Stimulated activated naive B cell treated with anti-CD40 and anti-IgM and Interleukin-4, amounts not matched to agents 10 μg/mL and 1 μg/mL and 100 μg/mL, for 72 hours (primary cell): ENCODE data around the gene DEPDC5.

ENCODE experiments used
- ATAC-seq, 2 donors: fragments of 150-1000 bp; cut with Tn5 transposase; replicated peaks; 2 replicates each; pipeline ENCODE4 v1.10.0; 2021; ENCODE audit warnings: moderate library complexity in 1 of 2
- DNase-seq: peaks from one replicate; pipeline ENCODE4 v3.0.0; 2021
- H3K27ac Mint-ChIP-seq: one replicate; pipeline ENCODE4 v1.8.0; 2022; ENCODE audit warnings: mild to moderate bottlenecking, mixed read lengths
- H3K27me3 Mint-ChIP-seq, 2 donors: one replicate each; pipeline ENCODE4 v1.8.0; 2022; ENCODE audit warnings: mixed read lengths in 2 of 2
- H3K36me3 Mint-ChIP-seq, 2 donors: one replicate each; pipeline ENCODE4 v1.8.0; 2022; ENCODE audit warnings: mixed read lengths in 2 of 2, mild to moderate bottlenecking in 1 of 2
- H3K4me1 Mint-ChIP-seq, 2 donors: one replicate each; pipeline ENCODE4 v1.8.0; 2022; ENCODE audit warnings: mixed read lengths in 2 of 2, mild to moderate bottlenecking in 1 of 2
- H3K4me3 Mint-ChIP-seq, 2 donors: one replicate each; pipeline ENCODE4 v1.8.0; 2022; ENCODE audit warnings: mild to moderate bottlenecking in 2 of 2, mixed read lengths in 2 of 2, moderate library complexity in 1 of 2
- H3K9me3 Mint-ChIP-seq, 2 donors: one replicate each; pipeline ENCODE4 v1.8.0; 2022; ENCODE audit warnings: mixed read lengths in 2 of 2, mild to moderate bottlenecking in 1 of 2

DEPDC5 gene

GRCh38 chr22:31866918-31867317 lies 113.1 kb downstream of the DEPDC5 start:
- DNase-seq (no peak), ATAC-seq (no peak)
- H3K4me1 Mint-ChIP-seq = peaks cover 9 to 14% of the 10 kb centered on the region in 2 donors
- H3K9me3 Mint-ChIP-seq = no peaks in the 10 kb centered on the region
- no peak overlapping the region for H3K4me3 Mint-ChIP-seq
- H3K27me3 Mint-ChIP-seq = no peaks in the 10 kb centered on the region
- no peak overlapping the region for H3K27ac Mint-ChIP-seq
- H3K36me3 Mint-ChIP-seq = peaks cover 32 to 41% of the 10 kb centered on the region in 2 donors

GRCh38 chr22:31867386-31868153 lies 113.8 kb downstream of the DEPDC5 start:
- H3K36me3 Mint-ChIP-seq = peaks cover 38 to 44% of the 10 kb centered on the region in 2 donors
- peak overlapping the region; percentile 25 for H3K27ac Mint-ChIP-seq
- ATAC-seq = no peak
- no peaks in the 10 kb centered on the region for H3K9me3 Mint-ChIP-seq
- no peak overlapping the region for H3K4me3 Mint-ChIP-seq
- H3K27me3 Mint-ChIP-seq = no peaks in the 10 kb centered on the region
- no peak for DNase-seq
- peaks cover 9 to 15% of the 10 kb centered on the region in 2 donors for H3K4me1 Mint-ChIP-seq

GRCh38 chr22:31869739-31870138 lies 115.9 kb downstream of the DEPDC5 start:
- no peak overlapping the region for H3K4me3 Mint-ChIP-seq
- DNase-seq (no peak), ATAC-seq (no peak)
- no peak overlapping the region for H3K27ac Mint-ChIP-seq
- no peaks in the 10 kb centered on the region for H3K27me3 Mint-ChIP-seq
- H3K36me3 Mint-ChIP-seq = peaks cover 49 to 62% of the 10 kb centered on the region in 2 donors
- no peaks in the 10 kb centered on the region for H3K9me3 Mint-ChIP-seq
- H3K4me1 Mint-ChIP-seq = peaks cover 9 to 15% of the 10 kb centered on the region in 2 donors

GRCh38 chr22:31870890-31871289 lies 117.1 kb downstream of the DEPDC5 start:
- peaks cover 9 to 15% of the 10 kb centered on the region in 2 donors for H3K4me1 Mint-ChIP-seq
- H3K36me3 Mint-ChIP-seq = peaks cover 50 to 63% of the 10 kb centered on the region in 2 donors
- H3K9me3 Mint-ChIP-seq = no peaks in the 10 kb centered on the region
- no peak for DNase-seq
- H3K27ac Mint-ChIP-seq = peak overlapping the region; percentile 39
- no peak for ATAC-seq
- no peak overlapping the region for H3K4me3 Mint-ChIP-seq
- H3K27me3 Mint-ChIP-seq = no peaks in the 10 kb centered on the region

- Mint-ChIP-seq H3K9me3 (no peaks in the 10 kb centered on the region), H3K27ac (peak overlapping the region; percentile 39), H3K36me3 (peaks cover 51 to 61% of the 10 kb centered on the region in 2 donors), H3K4me3 (no peak overlapping the region), H3K4me1 (peaks cover 9 to 15% of the 10 kb centered on the region in 2 donors), H3K27me3 (no peaks in the 10 kb centered on the region)
- no peak for DNase-seq
- peak; percentile 86 to 95 for ATAC-seq
Observed at GRCh38 chr22:31871480-31871879, 117.7 kb downstream of the DEPDC5 start.

- H3K9me3 Mint-ChIP-seq = no peaks in the 10 kb centered on the region
- no peak overlapping the region for H3K27ac Mint-ChIP-seq
- ATAC-seq (no peak), DNase-seq (no peak)
- peaks cover 48 to 54% of the 10 kb centered on the region in 2 donors for H3K36me3 Mint-ChIP-seq
- H3K27me3 Mint-ChIP-seq = no peaks in the 10 kb centered on the region
- H3K4me3 Mint-ChIP-seq = no peak overlapping the region
- peaks cover 9 to 15% of the 10 kb centered on the region in 2 donors for H3K4me1 Mint-ChIP-seq
Observed at GRCh38 chr22:31872209-31872608, 118.4 kb downstream of the DEPDC5 start.

- peaks cover 7 to 15% of the 10 kb centered on the region in 2 donors for H3K4me1 Mint-ChIP-seq
- peaks cover 50 to 55% of the 10 kb centered on the region in 2 donors for H3K36me3 Mint-ChIP-seq
- ATAC-seq = no peak
- no peaks in the 10 kb centered on the region for H3K27me3 Mint-ChIP-seq
- no peak overlapping the region for H3K27ac Mint-ChIP-seq
- H3K4me3 Mint-ChIP-seq = no peak overlapping the region
- no peak for DNase-seq
- H3K9me3 Mint-ChIP-seq = no peaks in the 10 kb centered on the region
Observed at GRCh38 chr22:31874821-31875220, 121.0 kb downstream of the DEPDC5 start.

- no peaks in the 10 kb centered on the region for H3K9me3 Mint-ChIP-seq
- H3K27ac Mint-ChIP-seq = no peak overlapping the region
- DNase-seq (no peak), ATAC-seq (no peak)
- H3K27me3 Mint-ChIP-seq = no peaks in the 10 kb centered on the region
- peaks cover 4 to 7% of the 10 kb centered on the region in 2 donors for H3K4me1 Mint-ChIP-seq
- H3K36me3 Mint-ChIP-seq = peaks cover 44 to 53% of the 10 kb centered on the region in 2 donors
- H3K4me3 Mint-ChIP-seq = no peak overlapping the region
Observed at GRCh38 chr22:31876156-31876920, 122.5 kb downstream of the DEPDC5 start.

- no peak overlapping the region for H3K27ac Mint-ChIP-seq
- ATAC-seq = no peak
- peaks cover 0 to 3% of the 10 kb centered on the region in 2 donors for H3K4me1 Mint-ChIP-seq
- H3K4me3 Mint-ChIP-seq = no peak overlapping the region
- DNase-seq = no peak
- H3K36me3 Mint-ChIP-seq = peaks cover 40 to 45% of the 10 kb centered on the region in 2 donors
- no peaks in the 10 kb centered on the region for H3K9me3 Mint-ChIP-seq
- H3K27me3 Mint-ChIP-seq = no peaks in the 10 kb centered on the region
Observed at GRCh38 chr22:31879585-31879984, 125.8 kb downstream of the DEPDC5 start.

GRCh38 chr22:31881200-31881599 lies 127.4 kb downstream of the DEPDC5 start:
- DNase-seq (no peak), ATAC-seq (no peak)
- Mint-ChIP-seq H3K36me3 (peaks cover 47 to 49% of the 10 kb centered on the region in 2 donors), H3K27me3 (no peaks in the 10 kb centered on the region), H3K4me3 (no peak overlapping the region), H3K27ac (no peak overlapping the region), H3K4me1 (peaks cover 0 to 3% of the 10 kb centered on the region in 2 donors), H3K9me3 (no peaks in the 10 kb centered on the region)

GRCh38 chr22:31881865-31882264 lies 128.0 kb downstream of the DEPDC5 start:
- Mint-ChIP-seq H3K9me3 (no peaks in the 10 kb centered on the region), H3K4me3 (no peak overlapping the region), H3K27me3 (no peaks in the 10 kb centered on the region), H3K36me3 (peaks cover 45 to 50% of the 10 kb centered on the region in 2 donors), H3K4me1 (peaks cover 0 to 3% of the 10 kb centered on the region in 2 donors), H3K27ac (peak overlapping the region; percentile 60)
- no peak for ATAC-seq
- DNase-seq = no peak

- peaks cover 0 to 3% of the 10 kb centered on the region in 2 donors for H3K4me1 Mint-ChIP-seq
- H3K27me3 Mint-ChIP-seq = no peaks in the 10 kb centered on the region
- H3K36me3 Mint-ChIP-seq = peaks cover 46 to 50% of the 10 kb centered on the region in 2 donors
- H3K9me3 Mint-ChIP-seq = no peaks in the 10 kb centered on the region
- no peak for DNase-seq
- no peak for ATAC-seq
- no peak overlapping the region for H3K4me3 Mint-ChIP-seq
- peak overlapping the region; percentile 67 for H3K27ac Mint-ChIP-seq
Observed at GRCh38 chr22:31882971-31883370, 129.2 kb downstream of the DEPDC5 start.

- H3K9me3 Mint-ChIP-seq = no peaks in the 10 kb centered on the region
- no peak for ATAC-seq
- no peak overlapping the region for H3K27ac Mint-ChIP-seq
- H3K4me1 Mint-ChIP-seq = peaks cover 0 to 3% of the 10 kb centered on the region in 2 donors
- H3K27me3 Mint-ChIP-seq = no peaks in the 10 kb centered on the region
- H3K36me3 Mint-ChIP-seq = peaks cover 45 to 48% of the 10 kb centered on the region in 2 donors
- DNase-seq = no peak
- no peak overlapping the region for H3K4me3 Mint-ChIP-seq
Observed at GRCh38 chr22:31883989-31884388, 130.2 kb downstream of the DEPDC5 start.

- no peak overlapping the region for H3K4me3 Mint-ChIP-seq
- H3K36me3 Mint-ChIP-seq = peaks cover 25 to 34% of the 10 kb centered on the region in 2 donors
- no peaks in the 10 kb centered on the region for H3K27me3 Mint-ChIP-seq
- DNase-seq (no peak), ATAC-seq (no peak)
- H3K27ac Mint-ChIP-seq = no peak overlapping the region
- H3K9me3 Mint-ChIP-seq = no peaks in the 10 kb centered on the region
- no peaks in the 10 kb centered on the region for H3K4me1 Mint-ChIP-seq
Observed at GRCh38 chr22:31891366-31892079, 137.7 kb downstream of the DEPDC5 start.
